Stromal cell of bone marrow (primary cell): Measurements from ENCODE around the gene PPP1R13B.
"Not testable (repeated sequence)": the region's sequence is repeated elsewhere in the genome, so short reads cannot be mapped to it uniquely, and the experiment has no call there.

Experiments used
- DNase-seq: peaks from one replicate; pipeline ENCODE4 v3.0.0-alpha.2; 2012; ENCODE audit warnings: low read depth

The PPP1R13B gene

GRCh38 chr14:103847451-103848174 is at the start of gene PPP1R13B:
PPP1R13B (minus strand) TSS chr14:103847575; CDS start chr14:103847307, 268 bp downstream.
- DNase-seq, result peak; percentile 66

- no peak for DNase-seq
Measured at GRCh38 chr14:103896578-103896977, 49.2 kb upstream of the PPP1R13B start.

GRCh38 chr14:103894723-103895059 is 47.3 kb upstream of the PPP1R13B start:
- no peak for DNase-seq

GRCh38 chr14:103894034-103894722 is 46.8 kb upstream of the PPP1R13B start:
- DNase-seq, result no peak

- no peak for DNase-seq
Measured at GRCh38 chr14:103892247-103892646, 44.9 kb upstream of the PPP1R13B start.

- no peak for DNase-seq
Measured at GRCh38 chr14:103891667-103892215, 44.4 kb upstream of the PPP1R13B start.

GRCh38 chr14:103890821-103891666 is 43.7 kb upstream of the PPP1R13B start:
- no peak for DNase-seq

GRCh38 chr14:103890052-103890371 is 42.6 kb upstream of the PPP1R13B start:
- DNase-seq, result no peak

GRCh38 chr14:103889313-103890051 is 42.1 kb upstream of the PPP1R13B start:
- DNase-seq, result no peak

- not testable (repeated sequence) for DNase-seq
Measured at GRCh38 chr14:103889002-103889312, 41.6 kb upstream of the PPP1R13B start.

- no peak for DNase-seq
Measured at GRCh38 chr14:103887557-103888115, 40.3 kb upstream of the PPP1R13B start.

GRCh38 chr14:103887170-103887501 is 39.8 kb upstream of the PPP1R13B start:
- no peak for DNase-seq

- DNase-seq, result no peak
Measured at GRCh38 chr14:103886304-103887169, 39.2 kb upstream of the PPP1R13B start.

- no peak for DNase-seq
Measured at GRCh38 chr14:103885509-103885932, 38.1 kb upstream of the PPP1R13B start.

- no peak for DNase-seq
Measured at GRCh38 chr14:103884854-103885253, 37.5 kb upstream of the PPP1R13B start.

- no peak for DNase-seq
Measured at GRCh38 chr14:103883263-103883523, 35.8 kb upstream of the PPP1R13B start.

- DNase-seq, result no peak
Measured at GRCh38 chr14:103882503-103883262, 35.3 kb upstream of the PPP1R13B start.

- DNase-seq, result no peak
Measured at GRCh38 chr14:103881268-103882201, 34.2 kb upstream of the PPP1R13B start.
